Measurements from ENCODE around the gene FBXO21.

DNA sequence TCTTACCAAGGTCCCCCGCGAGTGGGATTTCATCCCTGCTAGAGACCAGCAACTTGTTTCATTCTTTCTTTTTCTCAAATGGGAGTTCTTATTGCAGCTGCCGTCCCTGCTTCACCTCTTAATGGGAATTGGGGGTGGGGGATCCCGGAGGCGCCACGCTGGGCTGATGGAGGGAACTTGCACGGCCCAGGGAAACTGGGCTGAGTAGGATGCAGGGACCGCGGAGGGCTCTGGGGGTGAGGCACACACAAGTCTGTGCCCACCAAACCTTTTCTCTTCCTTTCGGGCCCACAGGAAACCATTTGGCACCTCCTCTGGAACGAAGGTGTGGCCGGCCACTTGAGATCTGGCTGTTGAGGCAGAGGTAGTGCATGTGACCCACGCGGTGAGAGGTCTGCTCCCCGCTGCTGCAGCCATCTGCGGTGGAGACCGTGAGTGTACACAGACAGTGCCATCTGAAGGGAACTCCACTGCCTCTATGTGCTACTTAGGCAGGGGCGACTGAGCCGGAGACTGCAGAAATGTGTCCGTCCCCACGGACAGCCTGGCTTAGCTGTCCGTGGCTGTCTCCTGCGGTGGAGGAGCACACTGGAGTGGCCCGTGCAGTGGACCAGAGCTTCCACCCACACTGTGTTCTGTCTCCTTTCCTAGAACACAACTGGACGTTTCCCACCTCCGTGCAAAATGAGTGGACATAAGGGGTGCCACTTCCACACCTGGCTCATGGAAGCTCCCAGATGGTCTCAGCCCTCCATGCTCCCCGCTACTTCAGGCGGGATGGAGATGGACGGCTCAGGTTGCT lies 49.0 kb downstream of the FBXO21 start:
- TF ChIP-seq EZH2 (IDR thresholded peaks at IDR 0.05; ENCODE audit: insufficient read depth, poor library complexity, severe bottlenecking) (no peak), EZH2phosphoT487 (IDR thresholded peaks at IDR 0.05; ENCODE audit: insufficient read depth, low read depth) (no peak)
